Fibroblast of lung (primary cell): ENCODE results near the gene MCOLN2. TPM values are rescaled to one million over a fixed set of nuclear protein-coding genes. Genes with fewer than 3 reads are reported as not detected.

Experiments used
- DNase-seq, 2 donors: peaks; one replicate each; pipeline versions ENCODE4 v3.0.0 to v3.0.0-alpha.2; 2010; ENCODE audit warnings: low read depth in 2 of 2
- H2AFZ ChIP-seq: 2 replicates; pipeline ENCODE4 v1.5.1; 2012; ENCODE audit warnings: low read length, control low read depth, inconsistent platforms
- H3K27ac ChIP-seq: 2 replicates; pipeline ENCODE4 v1.5.1; 2011; ENCODE audit warnings: low read length, control low read depth; ENCODE audit not compliant: insufficient read depth
- H3K27me3 ChIP-seq: 2 replicates; pipeline ENCODE4 v1.5.1; 2011; ENCODE audit warnings: mild to moderate bottlenecking, low read length; ENCODE audit not compliant: control insufficient read depth, insufficient read depth
- H3K36me3 ChIP-seq: 2 replicates; pipeline ENCODE4 v1.5.1; 2011; ENCODE audit warnings: low read length; ENCODE audit not compliant: control insufficient read depth, insufficient read depth
- H3K4me1 ChIP-seq: 2 replicates; pipeline ENCODE4 v1.5.1; 2011; ENCODE audit warnings: low read length; ENCODE audit not compliant: control insufficient read depth, insufficient read depth; ENCODE audit errors: extremely low read depth
- H3K4me2 ChIP-seq: 2 replicates; pipeline ENCODE4 v1.5.1; 2011; ENCODE audit warnings: low read length, control low read depth; ENCODE audit not compliant: insufficient read depth; ENCODE audit errors: extremely low read depth
- H3K4me3 ChIP-seq, 4 experiments: fragments of 200-600 bp in 1 of 4; sonication (generic) in 1 of 4; replicated peaks in 1 of 4; 2 replicates each; pipeline ENCODE4 v1.5.1; 2011 to 2016; ENCODE audit warnings: low read length in 4 of 4, low read depth in 3 of 4, mild to moderate bottlenecking in 3 of 4, control low read depth in 2 of 4, inconsistent platforms in 1 of 4, mixed read lengths in 1 of 4; ENCODE audit not compliant: insufficient read depth in 1 of 4; ENCODE audit errors: control extremely low read depth in 1 of 4
- H3K79me2 ChIP-seq: 2 replicates; pipeline ENCODE4 v1.5.1; 2012; ENCODE audit warnings: mild to moderate bottlenecking, low read length, inconsistent platforms; ENCODE audit not compliant: control insufficient read depth, insufficient read depth
- H3K9ac ChIP-seq: 2 replicates; pipeline ENCODE4 v1.5.1; 2011; ENCODE audit warnings: mild to moderate bottlenecking, low read length, control low read depth; ENCODE audit not compliant: insufficient read depth
- H3K9me3 ChIP-seq: 2 replicates; pipeline ENCODE4 v1.5.1; 2012; ENCODE audit warnings: low read depth, low read length; ENCODE audit not compliant: control insufficient read depth, insufficient read depth
- H4K20me1 ChIP-seq: 2 replicates; pipeline ENCODE4 v1.5.1; 2011; ENCODE audit warnings: low read length; ENCODE audit not compliant: control insufficient read depth, insufficient read depth; ENCODE audit errors: extremely low read depth
- EZH2 ChIP-seq: IDR thresholded peaks from 2 replicates; pipeline ENCODE4 v1.5.1; 2012; ENCODE audit warnings: low read length, control low read depth, mild to moderate bottlenecking; ENCODE audit errors: missing control alignments
- polyA plus RNA-seq, 2 donors: library from polyadenylated mRNA; depleted of rRNA in 1 of 2; stranded (reverse) in 1 of 2; unstranded in 1 of 2; fragments of >200 nt; gene quantifications; 2 replicates each; pipeline ENCODE4 v1.2.1, GENCODE V29; 2011 to 2012; ENCODE audit warnings: missing spikeins in 1 of 2
- total RNA-seq: library from RNA; depleted of rRNA; stranded (reverse); fragments of >200 nt; gene quantifications from 2 replicates; pipeline ENCODE4 v1.2.1, GENCODE V29; 2014
- TF ChIP-seq, protein P1 (sequence below), 2 donors: IDR thresholded peaks in 1 of 2; conservative IDR thresholded peaks in 1 of 2; 1 replicate in 1 of 2; 2 replicates in 1 of 2; pipeline ENCODE4 v1.5.1; 2011 to 2012; ENCODE audit warnings: low read length in 2 of 2, control low read depth in 1 of 2, inconsistent platforms in 1 of 2, low read depth in 1 of 2, mild to moderate bottlenecking in 1 of 2

MCOLN2 gene
- total and polyA plus RNA-seq, 2 donors (not counting 1 experiment from before 2014, with no cell fraction given), result 0.44 to 1.5 TPM

DNA sequence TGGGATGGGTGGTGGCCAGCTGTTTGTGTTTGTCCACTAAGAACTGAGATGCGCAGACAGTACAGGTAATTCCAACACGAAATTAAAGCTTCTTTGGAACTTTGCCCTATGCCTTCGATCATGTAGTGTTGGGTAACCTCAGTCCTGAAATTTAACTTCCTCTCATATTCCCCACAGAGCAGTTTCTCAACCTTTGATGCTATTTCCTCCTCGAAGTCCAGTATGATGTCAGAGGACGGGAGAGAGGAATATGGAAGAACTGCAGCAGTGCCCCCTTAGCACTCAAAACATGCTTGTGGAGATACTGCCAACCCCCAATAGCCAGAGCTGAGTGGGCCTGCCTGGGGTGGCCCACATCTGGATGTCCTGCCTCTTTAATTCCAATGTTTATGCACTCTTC is 107.5 kb downstream of the MCOLN2 start:
- H3K9me3 ChIP-seq, result no peaks in the 10 kb centered on the region
- no peak for DNase-seq
- no peak overlapping the region for H3K9ac ChIP-seq
- H3K79me2 ChIP-seq, result no peaks in the 10 kb centered on the region
- no peaks in the 10 kb centered on the region for H4K20me1 ChIP-seq
- H3K4me1 ChIP-seq, result no peaks in the 10 kb centered on the region
- H2AFZ ChIP-seq, result no peak overlapping the region
- H3K4me2 ChIP-seq, result no peak overlapping the region
- no peak overlapping the region for H3K27ac ChIP-seq
- no peaks in the 10 kb centered on the region for H3K36me3 ChIP-seq
- no peak overlapping the region for H3K4me3 ChIP-seq
- TF ChIP-seq, protein P1, sequence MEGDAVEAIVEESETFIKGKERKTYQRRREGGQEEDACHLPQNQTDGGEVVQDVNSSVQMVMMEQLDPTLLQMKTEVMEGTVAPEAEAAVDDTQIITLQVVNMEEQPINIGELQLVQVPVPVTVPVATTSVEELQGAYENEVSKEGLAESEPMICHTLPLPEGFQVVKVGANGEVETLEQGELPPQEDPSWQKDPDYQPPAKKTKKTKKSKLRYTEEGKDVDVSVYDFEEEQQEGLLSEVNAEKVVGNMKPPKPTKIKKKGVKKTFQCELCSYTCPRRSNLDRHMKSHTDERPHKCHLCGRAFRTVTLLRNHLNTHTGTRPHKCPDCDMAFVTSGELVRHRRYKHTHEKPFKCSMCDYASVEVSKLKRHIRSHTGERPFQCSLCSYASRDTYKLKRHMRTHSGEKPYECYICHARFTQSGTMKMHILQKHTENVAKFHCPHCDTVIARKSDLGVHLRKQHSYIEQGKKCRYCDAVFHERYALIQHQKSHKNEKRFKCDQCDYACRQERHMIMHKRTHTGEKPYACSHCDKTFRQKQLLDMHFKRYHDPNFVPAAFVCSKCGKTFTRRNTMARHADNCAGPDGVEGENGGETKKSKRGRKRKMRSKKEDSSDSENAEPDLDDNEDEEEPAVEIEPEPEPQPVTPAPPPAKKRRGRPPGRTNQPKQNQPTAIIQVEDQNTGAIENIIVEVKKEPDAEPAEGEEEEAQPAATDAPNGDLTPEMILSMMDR (conservative IDR thresholded peaks at IDR 0.05 in 1 of 2, IDR thresholded peaks at IDR 0.05 in 1 of 2; ENCODE audit: low read depth in 1 of 2, low read length in 2 of 2), result no peak
- no peak for TF ChIP-seq EZH2
- peaks cover 5% of the 10 kb centered on the region for H3K27me3 ChIP-seq

DNA sequence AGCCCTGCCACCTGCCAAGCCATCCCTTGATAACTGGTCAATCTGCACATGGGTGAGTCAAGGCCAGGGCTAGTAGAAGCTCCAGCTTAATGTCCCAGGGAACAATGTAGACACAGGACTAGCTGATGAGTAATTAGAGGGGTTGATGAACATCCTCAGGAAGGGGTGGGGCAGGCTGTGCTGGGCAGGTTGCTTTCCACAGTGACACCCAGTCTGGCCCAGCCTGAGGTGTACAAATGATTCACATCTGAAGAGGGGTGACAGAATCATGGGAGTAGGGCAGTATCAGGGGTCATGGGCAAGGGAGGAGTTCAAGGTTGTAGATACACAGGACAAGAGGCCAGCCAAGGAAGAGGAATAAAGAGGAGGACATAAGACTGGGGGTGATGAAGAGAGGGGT is 108.2 kb downstream of the MCOLN2 start:
- H3K27ac ChIP-seq, result no peak overlapping the region
- no peak overlapping the region for H3K4me2 ChIP-seq
- no peaks in the 10 kb centered on the region for H3K36me3 ChIP-seq
- no peak for DNase-seq
- no peak overlapping the region for H2AFZ ChIP-seq
- H3K4me1 ChIP-seq, result no peaks in the 10 kb centered on the region
- no peaks in the 10 kb centered on the region for H3K9me3 ChIP-seq
- TF ChIP-seq, protein P1 (conservative IDR thresholded peaks at IDR 0.05 in 1 of 2, IDR thresholded peaks at IDR 0.05 in 1 of 2; ENCODE audit: low read depth in 1 of 2, low read length in 2 of 2), result no peak
- no peak for TF ChIP-seq EZH2
- no peak overlapping the region for H3K4me3 ChIP-seq
- no peak overlapping the region for H3K9ac ChIP-seq
- peaks cover 4% of the 10 kb centered on the region for H3K27me3 ChIP-seq
- H3K79me2 ChIP-seq, result no peaks in the 10 kb centered on the region
- H4K20me1 ChIP-seq, result no peaks in the 10 kb centered on the region

DNA sequence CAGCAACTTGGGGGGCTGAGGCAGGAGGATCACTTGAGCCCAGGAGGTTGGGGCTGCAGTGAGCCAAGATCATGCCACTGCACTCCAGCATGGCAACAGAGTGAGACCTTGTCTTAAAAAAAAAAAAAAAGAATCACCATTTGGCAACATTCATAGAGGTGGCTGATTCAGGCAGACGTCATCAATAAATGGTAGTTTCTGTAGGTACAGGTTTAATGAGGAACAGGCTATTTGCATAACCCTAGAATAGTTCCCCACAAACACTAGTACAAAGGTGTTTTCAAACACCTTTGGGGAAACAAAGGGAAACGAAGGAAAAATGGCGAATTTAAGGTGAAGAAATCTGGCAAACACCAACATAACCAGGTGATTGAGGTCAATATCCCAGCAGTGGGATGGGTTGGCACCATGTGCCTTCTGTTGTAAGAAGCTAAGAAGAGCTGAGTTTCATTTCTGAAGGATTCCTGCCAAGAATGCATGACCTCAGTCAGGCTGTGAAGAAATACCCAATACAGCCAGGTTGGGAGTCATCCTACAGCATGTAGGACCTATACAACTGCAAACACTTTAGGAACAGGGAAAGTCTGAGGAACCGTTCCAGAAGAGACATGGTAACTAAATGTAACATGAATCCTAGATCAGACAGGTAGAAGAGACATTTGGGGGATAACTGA is 109.5 kb downstream of the MCOLN2 start:
- H3K36me3 ChIP-seq, result no peaks in the 10 kb centered on the region
- H3K4me3 ChIP-seq, result no peak overlapping the region
- H3K4me1 ChIP-seq, result no peaks in the 10 kb centered on the region
- peak in 1 of 2 donors; percentile 49 for DNase-seq
- H3K79me2 ChIP-seq, result no peaks in the 10 kb centered on the region
- H3K27ac ChIP-seq, result no peak overlapping the region
- no peaks in the 10 kb centered on the region for H4K20me1 ChIP-seq
- H3K4me2 ChIP-seq, result no peak overlapping the region
- H2AFZ ChIP-seq, result no peak overlapping the region
- no peaks in the 10 kb centered on the region for H3K27me3 ChIP-seq
- TF ChIP-seq, protein P1 (conservative IDR thresholded peaks at IDR 0.05 in 1 of 2, IDR thresholded peaks at IDR 0.05 in 1 of 2; ENCODE audit: low read depth in 1 of 2, low read length in 2 of 2), result no peak
- H3K9ac ChIP-seq, result no peak overlapping the region
- no peaks in the 10 kb centered on the region for H3K9me3 ChIP-seq
